ENCODE data around the gene SDR9C7. TPM values are rescaled to one million over a fixed set of nuclear protein-coding genes. Genes with fewer than 3 reads are reported as not detected.
"Not testable (repeated sequence)": the region's sequence is repeated elsewhere in the genome, so short reads cannot be mapped to it uniquely, and the experiment has no call there.

Gene SDR9C7
- total RNA-seq, 4 donors from 2014 or later: not detected

DNA sequence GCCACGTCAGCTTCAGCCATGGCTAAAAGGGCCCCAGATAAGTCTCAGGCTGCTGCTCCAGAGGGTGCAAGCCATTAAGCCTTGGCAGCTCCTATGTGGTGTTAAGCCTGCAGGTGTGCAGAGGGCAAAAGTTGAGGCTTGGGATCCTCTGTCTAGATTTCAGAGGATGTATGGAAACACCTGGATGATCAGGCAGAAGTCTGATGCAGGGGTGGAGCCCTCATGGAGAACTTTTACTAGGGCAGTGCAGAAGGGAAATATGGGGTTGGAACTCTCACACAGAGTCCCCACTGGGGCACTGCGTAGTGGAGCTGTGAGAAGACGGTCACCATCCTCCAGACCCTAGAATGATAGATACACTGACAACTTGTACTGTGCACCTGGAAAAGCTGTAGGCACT, 47.9 kb downstream of the SDR9C7 start:
- no peak for DNase-seq (ENCODE audit: low spot score)
- ATAC-seq (ENCODE audit: low FRiP score): no peak
- TF ChIP-seq, protein P1, sequence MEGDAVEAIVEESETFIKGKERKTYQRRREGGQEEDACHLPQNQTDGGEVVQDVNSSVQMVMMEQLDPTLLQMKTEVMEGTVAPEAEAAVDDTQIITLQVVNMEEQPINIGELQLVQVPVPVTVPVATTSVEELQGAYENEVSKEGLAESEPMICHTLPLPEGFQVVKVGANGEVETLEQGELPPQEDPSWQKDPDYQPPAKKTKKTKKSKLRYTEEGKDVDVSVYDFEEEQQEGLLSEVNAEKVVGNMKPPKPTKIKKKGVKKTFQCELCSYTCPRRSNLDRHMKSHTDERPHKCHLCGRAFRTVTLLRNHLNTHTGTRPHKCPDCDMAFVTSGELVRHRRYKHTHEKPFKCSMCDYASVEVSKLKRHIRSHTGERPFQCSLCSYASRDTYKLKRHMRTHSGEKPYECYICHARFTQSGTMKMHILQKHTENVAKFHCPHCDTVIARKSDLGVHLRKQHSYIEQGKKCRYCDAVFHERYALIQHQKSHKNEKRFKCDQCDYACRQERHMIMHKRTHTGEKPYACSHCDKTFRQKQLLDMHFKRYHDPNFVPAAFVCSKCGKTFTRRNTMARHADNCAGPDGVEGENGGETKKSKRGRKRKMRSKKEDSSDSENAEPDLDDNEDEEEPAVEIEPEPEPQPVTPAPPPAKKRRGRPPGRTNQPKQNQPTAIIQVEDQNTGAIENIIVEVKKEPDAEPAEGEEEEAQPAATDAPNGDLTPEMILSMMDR (IDR thresholded peaks at IDR 0.05): no peak

DNA sequence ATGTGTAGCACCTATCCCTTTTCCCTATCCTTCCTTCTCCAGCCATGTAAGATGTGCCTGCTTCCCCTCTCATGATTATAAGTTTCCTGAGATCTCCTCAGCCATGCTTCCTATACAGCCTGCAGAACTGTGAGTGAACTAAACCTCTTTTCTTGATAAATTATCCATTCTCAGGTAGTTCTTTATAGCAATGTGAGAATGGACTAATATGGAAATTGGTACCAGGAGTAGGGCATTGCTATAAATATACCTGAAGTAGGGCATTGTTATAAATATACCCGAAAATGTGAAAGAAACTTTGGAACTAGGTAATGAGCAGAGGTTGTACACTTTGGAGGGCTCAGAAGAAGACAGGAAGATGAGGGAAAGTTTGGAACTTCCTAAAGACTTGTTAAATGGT, 48.9 kb downstream of the SDR9C7 start:
- DNase-seq (ENCODE audit: low spot score): no peak
- TF ChIP-seq, protein P1 (IDR thresholded peaks at IDR 0.05): no peak
- ATAC-seq (ENCODE audit: low FRiP score): no peak

- ATAC-seq (ENCODE audit: low FRiP score): no peak
- TF ChIP-seq, protein P1 (IDR thresholded peaks at IDR 0.05): no peak
- no peak for DNase-seq (ENCODE audit: low spot score)
Measured at GRCh38 chr12:56884421-56884820, 49.8 kb downstream of the SDR9C7 start.

DNA sequence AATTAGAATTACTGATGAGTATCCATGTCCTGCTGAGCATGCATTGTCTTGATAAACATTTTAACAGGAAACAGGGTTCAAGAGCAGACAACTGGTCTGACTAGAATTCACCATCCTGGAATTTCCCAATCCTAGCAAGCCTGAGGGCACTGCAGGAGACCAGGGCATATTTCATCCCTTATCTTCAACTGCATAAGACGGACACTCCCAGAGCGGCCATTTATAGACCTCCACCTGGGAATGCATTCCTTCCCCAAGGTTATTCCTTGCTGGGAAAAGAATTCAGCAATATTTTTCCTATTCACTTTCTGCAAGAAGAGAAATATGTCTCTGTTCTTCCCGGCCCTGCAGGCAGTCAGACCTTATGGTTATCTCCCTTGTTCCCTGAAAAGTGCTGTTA, 51.8 kb downstream of the SDR9C7 start:
- not testable (repeated sequence) for ATAC-seq (ENCODE audit: low FRiP score); DNase-seq (ENCODE audit: low spot score)

DNA sequence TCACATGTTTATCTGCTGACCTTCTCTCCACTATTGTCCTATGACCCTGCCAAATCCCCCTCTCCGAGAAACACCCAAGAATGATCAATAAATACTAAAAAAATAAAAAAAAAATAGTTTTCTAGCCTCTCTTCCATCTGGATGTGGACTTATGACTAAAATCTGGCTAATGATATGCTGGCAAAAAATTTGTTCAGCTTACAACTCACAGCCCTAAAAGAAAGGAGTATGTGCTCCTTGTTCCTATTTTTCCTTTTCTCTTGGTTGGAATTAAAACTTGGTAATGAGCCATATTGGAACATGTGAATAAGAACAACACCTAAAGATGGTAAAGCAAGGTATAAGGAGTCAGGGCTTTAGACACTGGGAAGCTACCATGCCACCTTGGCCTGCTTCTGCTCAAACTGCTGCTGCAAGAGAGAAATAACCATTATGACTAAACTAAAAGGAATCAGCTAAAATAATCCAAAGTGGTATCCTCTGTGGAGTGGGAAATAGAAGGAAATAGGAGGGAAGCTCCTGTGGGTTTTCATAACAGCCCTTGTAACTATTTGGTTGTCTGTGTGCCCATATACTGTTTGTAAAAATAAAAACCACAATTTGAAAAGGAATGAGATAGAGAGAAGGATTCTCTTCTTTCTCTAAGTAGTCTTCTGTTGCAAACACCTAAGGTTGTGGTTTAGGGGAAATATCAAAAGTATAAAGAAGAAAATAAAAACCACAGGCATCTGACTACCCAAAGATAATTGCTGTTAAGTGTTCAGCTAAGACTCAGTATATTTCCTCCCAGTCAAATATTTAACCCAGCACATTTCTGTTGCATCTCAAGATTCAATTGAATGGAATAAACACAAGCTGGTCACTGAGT, 53.8 kb downstream of the SDR9C7 start:
- DNase-seq (ENCODE audit: low spot score) (no peak), ATAC-seq (ENCODE audit: low FRiP score) (peak; percentile 28)
- TF ChIP-seq, protein P1 (IDR thresholded peaks at IDR 0.05): no peak

GRCh38 chr12:56879240-56880124, 54.7 kb downstream of the SDR9C7 start:
- ATAC-seq (ENCODE audit: low FRiP score); DNase-seq (ENCODE audit: low spot score): not testable (repeated sequence)

- TF ChIP-seq, protein P1 (IDR thresholded peaks at IDR 0.05): no peak
- ATAC-seq (ENCODE audit: low FRiP score) (peak; percentile 51), DNase-seq (ENCODE audit: low spot score) (no peak)
Measured at GRCh38 chr12:56878010-56878339, 56.2 kb downstream of the SDR9C7 start.
